Lower leg skin (tissue), 3 donors: ENCODE results near the gene UPB1.

Experiments used
- CTCF ChIP-seq, 3 donors: fragments of 450-650 bp; IDR thresholded peaks; one replicate each; pipeline ENCODE4 v1.5.1; 2016; ENCODE audit warnings: antibody characterized with exemption in 3 of 3, mild to moderate bottlenecking in 3 of 3, moderate library complexity in 2 of 3
- POLR2A ChIP-seq, 2 donors: fragments of 450-650 bp; IDR thresholded peaks; one replicate each; pipeline ENCODE4 v1.6.1; 2016 to 2017; ENCODE audit warnings: antibody characterized with exemption in 2 of 2, mild to moderate bottlenecking in 1 of 2, moderate library complexity in 1 of 2

GRCh38 chr22:24550028-24550901 lies 55.1 kb downstream of the UPB1 start:
- TF ChIP-seq CTCF (IDR thresholded peaks at IDR 0.05) (no peak), POLR2A (IDR thresholded peaks at IDR 0.05) (no peak)
